ENCODE results near the gene ITSN1.
"Not testable (repeated sequence)": the region's sequence is repeated elsewhere in the genome, so short reads cannot be mapped to it uniquely, and the experiment has no call there.

Gene ITSN1

GRCh38 chr21:33682992-33683627 is 40.8 kb downstream of the ITSN1 start:
- DNase-seq (ENCODE audit: low read depth): no peak

DNA sequence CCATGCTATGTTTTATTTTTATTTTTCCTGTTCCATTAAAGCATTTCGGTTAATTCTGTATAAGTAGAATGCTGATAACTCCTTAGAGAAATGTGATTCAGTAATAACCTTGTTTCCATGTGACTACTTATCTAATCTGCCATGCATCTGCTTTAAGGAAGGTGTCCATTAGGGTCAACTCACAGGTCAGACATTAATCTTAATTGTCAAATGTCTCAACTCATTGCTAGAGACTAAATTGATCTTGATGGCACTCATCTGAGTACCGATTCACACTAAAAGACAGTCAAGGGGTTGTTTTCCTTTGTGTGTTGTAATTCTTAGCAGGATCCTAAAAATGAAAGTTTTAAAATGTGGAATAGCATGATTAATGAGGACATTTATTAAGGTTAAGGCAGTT is 41.8 kb downstream of the ITSN1 start:
- no peak for DNase-seq (ENCODE audit: low read depth)

GRCh38 chr21:33684923-33685560 is 42.7 kb downstream of the ITSN1 start:
- DNase-seq (ENCODE audit: low read depth): no peak

GRCh38 chr21:33685613-33686197 is 43.4 kb downstream of the ITSN1 start:
- no peak for DNase-seq (ENCODE audit: low read depth)

DNA sequence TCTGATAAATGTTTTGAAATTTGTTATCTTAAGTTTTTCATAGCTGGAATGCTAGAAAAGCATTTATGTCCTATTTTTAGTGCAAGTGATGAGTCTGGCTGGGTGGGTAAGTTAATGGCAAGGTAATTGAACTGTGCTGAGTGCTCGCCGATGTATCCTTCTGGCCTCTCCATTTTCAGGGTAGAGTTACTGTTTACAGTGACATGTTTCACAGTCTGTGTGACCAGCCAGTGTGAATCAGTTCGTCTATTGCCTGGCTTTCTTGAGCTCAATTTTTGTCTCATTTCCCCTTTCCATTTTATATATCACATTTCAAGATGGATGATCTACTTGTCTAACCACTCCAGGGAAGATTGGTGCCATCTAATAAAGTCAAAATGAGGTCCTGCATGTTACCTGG is 44.1 kb downstream of the ITSN1 start:
- DNase-seq (ENCODE audit: low read depth): no peak

DNA sequence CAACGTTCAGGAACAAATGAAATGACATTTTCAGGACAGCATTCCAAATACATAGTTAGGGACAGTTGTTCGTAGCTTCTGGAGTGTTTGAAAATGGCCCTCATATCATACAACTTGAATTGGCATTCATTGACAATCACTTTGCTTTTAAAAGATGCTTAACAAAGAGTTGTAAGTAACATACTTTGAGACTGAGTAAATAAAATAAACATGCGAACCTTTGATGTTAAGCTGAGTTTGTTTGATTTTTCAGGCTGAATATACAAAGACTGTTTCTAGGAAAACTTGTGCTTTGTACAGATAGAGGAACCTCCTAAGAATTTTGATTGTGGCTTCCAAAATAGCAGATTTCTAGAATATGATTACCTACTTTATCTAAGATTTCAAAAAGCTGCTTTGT is 45.3 kb downstream of the ITSN1 start:
- no peak for DNase-seq (ENCODE audit: low read depth)

DNA sequence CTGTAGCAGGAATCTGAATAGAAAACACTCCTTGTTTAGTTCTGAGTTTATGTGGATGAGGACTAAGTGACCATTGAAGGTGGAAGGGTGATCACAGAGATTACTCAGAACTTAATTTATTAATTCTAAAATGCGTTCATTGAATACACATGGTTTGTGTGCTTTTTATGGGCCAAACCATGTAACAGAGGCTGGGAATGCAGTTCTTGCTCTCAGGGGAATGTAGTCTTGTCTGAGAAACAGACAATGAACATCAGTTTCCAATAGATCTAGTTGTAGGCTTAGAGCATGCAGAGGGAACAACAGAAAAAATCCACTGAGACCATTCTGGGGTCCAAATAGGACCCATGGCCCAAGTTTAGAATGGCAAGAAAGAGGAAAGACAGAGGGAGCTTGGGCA is 46.1 kb downstream of the ITSN1 start:
- DNase-seq (ENCODE audit: low read depth): no peak

DNA sequence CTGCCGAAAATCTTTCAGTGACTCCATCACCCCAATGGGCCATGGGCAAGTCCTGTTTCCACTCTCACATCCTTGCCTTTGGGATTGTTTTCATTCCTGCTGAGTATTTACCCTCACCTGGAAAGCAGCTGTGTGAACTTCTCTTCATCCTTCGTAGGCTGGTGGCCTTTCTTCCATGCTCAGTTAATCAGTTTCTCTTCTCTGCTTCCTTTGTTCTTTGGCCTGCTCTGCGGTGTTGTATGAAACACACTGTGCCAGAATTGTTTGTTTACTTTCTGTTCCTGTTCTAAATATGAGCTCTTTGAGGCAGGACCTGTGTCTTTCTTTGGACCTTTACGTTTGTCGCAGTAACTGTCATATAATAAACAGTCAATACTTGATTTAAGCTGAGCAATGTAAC is 48.6 kb downstream of the ITSN1 start:
- DNase-seq (ENCODE audit: low read depth): no peak

- DNase-seq (ENCODE audit: low read depth): no peak
Observed at GRCh38 chr21:33691945-33692603, 49.8 kb downstream of the ITSN1 start.

DNA sequence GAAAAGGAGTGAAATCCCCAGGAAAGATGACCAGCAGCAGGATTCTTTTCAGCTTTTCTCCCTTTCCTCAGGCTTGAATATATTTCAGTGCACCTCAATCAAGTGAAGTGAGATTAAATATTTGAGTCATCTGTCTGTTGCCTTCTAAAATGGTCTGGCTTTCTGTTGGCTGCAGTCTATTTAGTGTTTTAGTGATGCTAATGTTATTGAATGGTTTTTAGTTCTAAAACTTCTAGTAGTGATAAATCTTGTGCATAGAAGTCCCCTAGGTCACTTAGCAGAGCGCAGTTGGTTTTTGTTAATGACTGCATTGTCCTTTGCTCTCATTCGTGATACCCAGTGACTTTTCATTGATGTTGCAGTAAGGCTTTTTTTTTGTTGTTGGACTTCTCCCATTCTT is 53.5 kb downstream of the ITSN1 start:
- no peak for DNase-seq (ENCODE audit: low read depth)

GRCh38 chr21:33696465-33696864 is 54.2 kb downstream of the ITSN1 start:
- no peak for DNase-seq (ENCODE audit: low read depth)

- no peak for DNase-seq (ENCODE audit: low read depth)
Observed at GRCh38 chr21:33698087-33698860, 56.0 kb downstream of the ITSN1 start.

- DNase-seq (ENCODE audit: low read depth): no peak
Observed at GRCh38 chr21:33699277-33699676, 57.0 kb downstream of the ITSN1 start.

DNA sequence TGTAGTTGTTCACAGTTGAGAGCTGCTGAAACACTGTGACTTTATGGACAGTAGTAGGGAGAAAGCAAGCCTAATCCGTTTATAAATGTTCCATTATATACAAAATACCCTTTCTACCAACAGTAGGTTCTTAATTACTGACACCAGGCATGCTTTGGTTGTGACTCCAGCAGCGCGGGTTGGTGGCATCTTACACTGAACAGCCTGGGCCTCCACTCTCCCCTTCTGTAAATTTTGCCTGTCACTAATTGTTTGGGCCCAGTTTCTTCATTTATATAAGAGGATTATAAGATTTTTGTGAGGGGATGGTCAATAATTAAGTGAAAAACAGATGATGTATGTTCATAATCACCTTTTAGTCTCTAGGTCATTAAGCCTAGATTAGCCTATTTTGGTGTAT is 58.2 kb downstream of the ITSN1 start:
- no peak for DNase-seq (ENCODE audit: low read depth)

GRCh38 chr21:33703750-33704606 is 61.7 kb downstream of the ITSN1 start:
- no peak for DNase-seq (ENCODE audit: low read depth)

DNA sequence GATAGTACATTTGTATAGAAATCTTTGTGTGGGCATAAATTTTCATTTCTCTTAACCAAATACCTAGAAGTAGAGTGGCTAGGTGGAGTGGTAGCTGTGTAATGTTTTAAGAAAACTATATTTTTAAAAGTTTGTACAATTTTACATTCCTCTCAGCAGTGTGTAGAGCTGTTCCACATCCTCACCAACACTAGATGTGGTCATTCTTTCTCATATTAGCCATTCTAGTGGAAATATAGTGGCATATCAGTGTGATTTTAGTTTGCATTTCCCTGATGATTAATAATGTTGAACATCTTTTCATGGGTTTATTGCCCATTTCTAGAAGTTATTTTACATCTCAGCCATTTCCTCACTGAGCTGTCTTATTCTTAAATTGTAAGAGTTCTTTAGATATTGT is 65.5 kb downstream of the ITSN1 start:
- no peak for DNase-seq (ENCODE audit: low read depth)

- no peak for DNase-seq (ENCODE audit: low read depth)
Observed at GRCh38 chr21:33708874-33709273, 66.6 kb downstream of the ITSN1 start.

- no peak for DNase-seq (ENCODE audit: low read depth)
Observed at GRCh38 chr21:33712022-33712803, 69.9 kb downstream of the ITSN1 start.

DNA sequence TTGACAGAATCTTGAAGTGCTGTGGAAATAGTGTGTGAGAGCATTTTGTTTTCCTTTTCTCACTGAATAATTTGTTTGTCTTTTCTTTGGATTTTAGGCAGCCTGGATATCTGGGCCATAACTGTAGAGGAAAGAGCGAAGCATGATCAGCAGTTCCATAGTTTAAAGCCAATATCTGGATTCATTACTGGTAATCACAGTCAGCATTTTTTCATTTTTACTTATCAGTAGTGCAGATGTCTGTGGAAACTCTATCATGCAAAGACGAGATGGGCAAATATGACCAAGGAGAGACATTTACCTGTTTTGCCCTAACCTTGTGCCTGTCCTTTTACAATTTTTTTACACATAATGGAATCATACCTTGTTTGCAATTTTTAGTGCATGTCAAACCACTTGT is 78.8 kb downstream of the ITSN1 start:
- DNase-seq (ENCODE audit: low read depth): no peak

DNA sequence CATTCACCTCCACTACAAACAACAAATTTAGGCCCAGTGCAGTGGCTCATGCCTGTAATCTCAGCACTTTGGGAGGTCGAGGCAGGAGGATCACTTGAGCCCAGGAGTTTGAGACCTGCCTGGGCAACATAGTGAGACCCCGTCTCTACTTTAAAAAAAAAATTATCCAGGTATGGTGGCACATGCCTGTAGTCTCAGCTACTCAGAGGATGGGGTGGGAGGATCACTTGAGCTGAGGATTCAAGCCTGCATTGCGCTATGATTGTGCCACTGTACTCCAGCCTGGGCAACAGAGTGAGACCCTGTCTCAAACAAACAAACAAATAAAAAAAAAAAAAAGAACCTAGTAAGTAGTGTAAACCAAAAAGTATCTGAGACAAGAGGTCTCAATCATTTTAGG is 86.8 kb downstream of the ITSN1 start:
- DNase-seq (ENCODE audit: low read depth): not testable (repeated sequence)

DNA sequence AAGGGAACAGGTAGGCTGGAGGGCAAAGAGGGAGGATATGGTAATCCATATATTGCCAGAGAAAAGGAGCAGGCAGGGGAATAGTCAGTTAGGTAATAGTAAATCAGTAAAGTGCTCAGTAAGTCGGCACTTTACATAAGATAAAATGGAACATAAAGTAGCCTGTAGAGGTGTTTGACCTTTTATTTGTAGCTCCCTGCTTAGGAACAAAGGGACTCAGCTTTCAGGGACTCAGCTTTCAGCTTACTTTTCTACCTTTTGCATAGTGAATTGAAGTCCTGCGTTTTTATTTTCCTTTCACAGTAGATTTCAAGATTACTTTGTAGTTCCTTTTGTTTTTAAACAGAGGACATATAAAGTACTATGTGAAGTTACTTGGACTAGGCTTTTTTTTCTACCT is 87.3 kb downstream of the ITSN1 start:
- DNase-seq (ENCODE audit: low read depth): no peak
